Mononuclear cell (primary cell): ENCODE data around the gene SNX12. TPM values are rescaled to one million over a fixed set of nuclear protein-coding genes. Genes with fewer than 3 reads are reported as not detected.
"Not testable (repeated sequence)": the region's sequence is repeated elsewhere in the genome, so short reads cannot be mapped to it uniquely, and the experiment has no call there.

Source experiments
- H3K27me3 ChIP-seq: 2 replicates; pipeline ENCODE4 v1.6.0; 2011; ENCODE audit warnings: low read length, control low read depth; ENCODE audit not compliant: insufficient read depth
- H3K4me1 ChIP-seq: 2 replicates; pipeline ENCODE4 v1.5.1; 2011; ENCODE audit warnings: mild to moderate bottlenecking, low read length, control low read depth; ENCODE audit not compliant: insufficient read depth
- H3K4me3 ChIP-seq: 2 replicates; pipeline ENCODE4 v1.5.1; 2011; ENCODE audit warnings: mild to moderate bottlenecking, low read length, moderate library complexity
- H3K9me3 ChIP-seq: 2 replicates; pipeline ENCODE4 v1.5.1; 2011; ENCODE audit warnings: low read depth, mild to moderate bottlenecking, control low read depth, low read length
- total RNA-seq: library from RNA; depleted of rRNA; stranded (reverse); fragments of >200 nt; gene quantifications from one replicate; pipeline ENCODE4 v1.2.3, GENCODE V29; 2012

Gene SNX12
- total RNA-seq, 1 donor, result 24.1 TPM

DNA sequence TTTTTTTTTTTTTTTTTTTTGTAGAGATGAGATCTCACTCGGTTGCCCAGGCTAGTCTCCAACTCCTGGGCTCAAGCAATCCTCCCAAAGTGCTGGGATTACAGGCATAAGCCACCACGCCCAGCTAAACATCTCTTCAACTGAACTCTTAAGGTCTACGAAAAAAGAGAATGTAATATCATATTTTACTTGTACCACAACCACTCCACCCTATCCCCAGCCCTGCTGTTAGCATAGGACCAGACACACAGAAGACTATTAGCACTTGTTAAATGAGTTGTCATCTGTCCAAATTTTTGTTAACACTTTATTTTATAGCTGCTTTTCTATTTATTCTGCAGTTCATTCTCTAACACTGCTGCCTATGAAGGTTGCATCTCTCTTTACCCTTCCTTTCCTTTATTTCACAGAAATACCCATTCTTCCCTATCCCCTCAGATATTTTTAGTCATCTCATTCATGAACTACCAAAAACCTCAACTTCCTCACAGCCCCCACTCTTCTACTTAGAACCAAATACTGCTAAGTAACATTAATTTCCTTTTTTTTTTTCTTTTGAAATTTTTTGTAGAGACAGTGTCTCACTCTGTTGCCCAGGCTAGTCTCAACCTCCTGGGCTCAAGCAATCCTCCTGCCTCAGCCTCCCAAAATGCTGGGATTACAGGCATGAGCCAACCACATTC, 10.1 kb downstream of the SNX12 start:
- Histone ChIP-seq H3K27me3 (no peaks in the 10 kb centered on the region), H3K4me3 (no peak overlapping the region), H3K9me3 (no peaks in the 10 kb centered on the region), H3K4me1 (peaks cover 24% of the 10 kb centered on the region)

DNA sequence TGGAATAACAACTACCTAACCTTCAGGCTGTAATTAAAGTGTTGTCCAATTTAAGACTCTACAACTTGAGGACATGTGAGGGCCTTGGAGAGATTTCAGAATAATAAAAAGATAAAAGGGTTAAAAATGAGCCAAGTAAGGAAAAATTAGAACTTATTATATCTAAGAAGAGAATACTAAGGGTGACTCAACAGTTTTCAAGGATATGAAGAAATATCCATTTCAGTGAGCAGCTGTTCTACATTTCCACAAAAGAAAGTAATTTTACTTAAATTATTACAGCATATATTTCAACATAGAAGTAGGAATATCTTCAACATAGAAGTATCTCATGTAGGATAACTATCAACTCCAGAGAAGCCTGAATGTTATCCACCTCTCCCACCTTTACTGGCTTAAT, 11.3 kb downstream of the SNX12 start:
- Histone ChIP-seq H3K4me1 (peaks cover 29% of the 10 kb centered on the region), H3K27me3 (no peaks in the 10 kb centered on the region), H3K9me3 (no peaks in the 10 kb centered on the region), H3K4me3 (no peak overlapping the region)

DNA sequence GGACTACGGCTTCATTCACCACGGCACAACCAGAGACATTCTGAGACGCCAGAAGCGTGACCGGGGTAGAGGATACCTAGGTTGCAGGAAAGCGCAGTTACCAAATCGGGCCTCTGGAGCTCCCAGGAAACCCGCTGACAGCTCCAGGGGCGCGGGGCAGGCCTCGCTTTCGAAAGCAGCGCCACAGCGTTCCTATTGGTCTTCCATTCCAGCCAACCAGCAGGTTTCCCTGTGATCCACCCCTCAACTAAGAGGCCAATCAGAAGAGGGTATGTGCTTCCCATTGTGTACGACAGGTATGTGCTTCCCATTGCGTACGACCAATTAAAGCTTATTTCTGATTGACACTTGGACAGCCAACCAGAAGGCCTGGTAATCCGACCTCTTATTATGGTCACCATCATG, 14.9 kb downstream of the SNX12 start:
- H3K27me3 ChIP-seq, result no peaks in the 10 kb centered on the region
- H3K4me3 ChIP-seq, result peak overlapping the region; percentile 36
- H3K9me3 ChIP-seq, result no peaks in the 10 kb centered on the region
- H3K4me1 ChIP-seq, result peaks cover 30% of the 10 kb centered on the region

DNA sequence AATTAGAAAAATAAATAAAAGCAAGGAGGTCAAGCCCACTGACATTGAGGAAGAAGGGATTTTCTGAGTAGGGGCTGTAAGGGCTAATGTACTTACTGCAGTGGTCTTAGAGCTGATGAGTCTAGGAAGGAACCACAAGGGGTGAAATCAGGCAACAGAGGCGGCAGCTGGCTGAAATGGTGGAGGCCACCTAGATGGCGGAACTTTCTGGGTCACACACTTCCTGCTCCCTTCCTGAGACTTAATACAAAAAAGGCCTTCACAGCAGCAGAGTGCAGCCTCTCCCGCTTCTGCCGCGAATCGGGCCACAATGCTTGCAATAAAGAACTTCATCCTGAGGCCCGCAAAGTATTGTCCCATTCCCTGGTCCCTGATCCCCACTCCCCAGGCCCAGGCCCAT, 15.4 kb downstream of the SNX12 start:
- no peaks in the 10 kb centered on the region for H3K9me3 ChIP-seq
- H3K4me1 ChIP-seq, result peaks cover 25% of the 10 kb centered on the region
- no peaks in the 10 kb centered on the region for H3K27me3 ChIP-seq
- H3K4me3 ChIP-seq, result peak overlapping the region; percentile 36

DNA sequence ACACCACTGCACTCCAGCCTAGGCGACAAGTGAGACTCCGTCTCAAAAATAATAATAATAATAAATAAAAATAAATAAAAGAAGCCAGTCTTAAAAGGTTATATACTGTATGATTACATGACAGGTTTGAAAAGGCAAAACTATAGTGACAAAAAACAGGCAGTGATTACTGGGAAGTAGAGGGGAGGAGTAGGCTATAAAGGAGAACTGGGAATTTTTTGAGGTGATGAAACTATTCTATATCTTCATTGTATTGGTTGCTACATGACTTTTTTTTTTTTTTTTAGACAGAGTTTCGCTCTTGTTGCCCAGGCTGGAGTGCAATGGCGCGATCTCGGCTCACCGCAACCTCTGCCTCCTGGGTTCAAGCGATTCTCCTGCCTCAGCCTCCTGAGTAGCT, 20.2 kb downstream of the SNX12 start:
- not testable (repeated sequence) for H3K4me3 ChIP-seq
- peaks cover 12% of the 10 kb centered on the region for H3K4me1 ChIP-seq

DNA sequence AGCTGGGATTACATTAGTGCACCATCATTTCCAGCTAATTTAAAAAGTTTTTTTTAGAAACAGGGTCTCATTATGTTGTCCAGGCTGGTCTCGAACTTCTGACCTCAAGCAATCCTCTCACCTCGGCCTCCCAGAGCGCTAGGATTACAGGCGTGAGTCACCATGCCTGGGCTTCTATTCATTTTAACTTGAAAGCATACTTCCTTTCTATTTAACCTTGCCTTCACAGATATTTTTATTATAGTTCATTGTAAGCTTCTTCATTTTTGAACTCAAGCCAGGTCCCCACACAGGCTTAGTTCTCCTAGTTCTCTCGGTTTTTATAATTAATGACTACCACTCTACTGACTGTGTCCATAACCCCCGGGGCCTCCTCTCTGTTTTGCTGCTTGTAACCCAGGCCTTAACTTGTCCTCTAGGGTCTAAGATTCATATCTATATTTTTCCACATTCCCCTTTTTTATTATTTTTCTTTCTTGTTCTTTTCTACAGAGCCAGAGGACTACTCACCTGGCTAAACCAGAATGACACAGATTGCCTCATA, 50.7 kb downstream of the SNX12 start:
- Histone ChIP-seq H3K9me3 (no peaks in the 10 kb centered on the region), H3K4me1 (no peaks in the 10 kb centered on the region), H3K4me3 (no peak overlapping the region), H3K27me3 (no peaks in the 10 kb centered on the region)

More for the DNA sequence above, 20.2 kb downstream of the SNX12 start:
- H3K27me3 ChIP-seq, H3K9me3 ChIP-seq: not testable (repeated sequence)

Other genes starting within 250 kb of the SNX12 start
- gene TEX11, start 159.6 kb downstream of the SNX12 start, total RNA-seq, result not detected
- not detected for gene SLC7A3, start 137.2 kb downstream of the SNX12 start, total RNA-seq
- gene FOXO4, start 27.5 kb upstream of the SNX12 start, total RNA-seq, result 14.0 TPM
- gene CXorf65, start 38.4 kb upstream of the SNX12 start, total RNA-seq, result 22.4 TPM
- gene IL2RG, start 43.2 kb upstream of the SNX12 start, total RNA-seq, result 117 TPM
- gene MED12, start 50.3 kb upstream of the SNX12 start, total RNA-seq, result 21.8 TPM
- gene NLGN3, start 76.5 kb upstream of the SNX12 start, total RNA-seq, result 2.6 TPM
- gene GJB1, start 154.9 kb upstream of the SNX12 start, total RNA-seq, result not detected
- 6.6 TPM for gene ZMYM3, start 185.8 kb upstream of the SNX12 start, total RNA-seq
- 314 TPM for gene NONO, start 215.3 kb upstream of the SNX12 start, total RNA-seq
- gene ITGB1BP2, start 233.4 kb upstream of the SNX12 start, total RNA-seq, result 0.84 TPM